Stimulated activated naive CD8-positive, alpha-beta T cell treated with anti-CD3 and anti-CD28 coated beads, Interleukin-15, Interleukin-2, amounts not matched to agents 100 ng/mL and 50 ng/mL, for 24 hours (primary cell): ENCODE measurements around the gene CCDC17.
A peak's percentile ranks its signal among the peaks of the same experiment; 100 is the strongest.
"Not testable (repeated sequence)": the region's sequence is repeated elsewhere in the genome, so short reads cannot be mapped to it uniquely, and the experiment has no call there.

Experiments
- H3K27ac Mint-ChIP-seq: one replicate; pipeline ENCODE4 v1.8.0; 2021; ENCODE audit warnings: mild to moderate bottlenecking, mixed read lengths
- H3K27me3 Mint-ChIP-seq: one replicate; pipeline ENCODE4 v1.8.0; 2021; ENCODE audit warnings: mixed read lengths
- H3K36me3 Mint-ChIP-seq: one replicate; pipeline ENCODE4 v1.8.0; 2021; ENCODE audit warnings: low read depth, mixed read lengths
- H3K4me1 Mint-ChIP-seq: one replicate; pipeline ENCODE4 v1.8.0; 2021; ENCODE audit warnings: low read depth, mixed read lengths
- H3K4me3 Mint-ChIP-seq: one replicate; pipeline ENCODE4 v1.8.0; 2021; ENCODE audit warnings: mild to moderate bottlenecking, mixed read lengths
- H3K9me3 Mint-ChIP-seq: one replicate; pipeline ENCODE4 v1.8.0; 2021; ENCODE audit warnings: mixed read lengths

The CCDC17 gene

GRCh38 chr1:45608175-45609156 is 15.4 kb downstream of the CCDC17 start:
- Mint-ChIP-seq H3K9me3 (no peaks in the 10 kb centered on the region), H3K36me3 (peaks cover 76% of the 10 kb centered on the region), H3K27ac (peak overlapping the region; percentile 57), H3K4me1 (peaks cover 18% of the 10 kb centered on the region), H3K4me3 (no peak overlapping the region), H3K27me3 (no peaks in the 10 kb centered on the region)

GRCh38 chr1:45607404-45608074 is 16.3 kb downstream of the CCDC17 start:
- no peaks in the 10 kb centered on the region for H3K9me3 Mint-ChIP-seq
- H3K27me3 Mint-ChIP-seq: no peaks in the 10 kb centered on the region
- peak overlapping the region; percentile 59 for H3K27ac Mint-ChIP-seq
- peaks cover 72% of the 10 kb centered on the region for H3K36me3 Mint-ChIP-seq
- peaks cover 18% of the 10 kb centered on the region for H3K4me1 Mint-ChIP-seq
- H3K4me3 Mint-ChIP-seq: no peak overlapping the region

GRCh38 chr1:45604239-45604638 is 19.6 kb downstream of the CCDC17 start:
- H3K4me3 Mint-ChIP-seq: no peak overlapping the region
- no peaks in the 10 kb centered on the region for H3K9me3 Mint-ChIP-seq
- H3K27me3 Mint-ChIP-seq: no peaks in the 10 kb centered on the region
- H3K36me3 Mint-ChIP-seq: peaks cover 76% of the 10 kb centered on the region
- peaks cover 26% of the 10 kb centered on the region for H3K4me1 Mint-ChIP-seq
- no peak overlapping the region for H3K27ac Mint-ChIP-seq

- H3K9me3 Mint-ChIP-seq, H3K4me3 Mint-ChIP-seq, H3K27ac Mint-ChIP-seq, H3K27me3 Mint-ChIP-seq: not testable (repeated sequence)
- peaks cover 18% of the 10 kb centered on the region for H3K4me1 Mint-ChIP-seq
- peaks cover 69% of the 10 kb centered on the region for H3K36me3 Mint-ChIP-seq
Observed at GRCh38 chr1:45596765-45597164, 27.1 kb downstream of the CCDC17 start.

- Mint-ChIP-seq H3K36me3 (peaks cover 62% of the 10 kb centered on the region), H3K4me3 (no peak overlapping the region), H3K4me1 (peaks cover 20% of the 10 kb centered on the region), H3K27me3 (no peaks in the 10 kb centered on the region), H3K27ac (no peak overlapping the region), H3K9me3 (no peaks in the 10 kb centered on the region)
Observed at GRCh38 chr1:45594412-45594811, 29.4 kb downstream of the CCDC17 start.

- no peaks in the 10 kb centered on the region for H3K9me3 Mint-ChIP-seq
- no peak overlapping the region for H3K27ac Mint-ChIP-seq
- H3K27me3 Mint-ChIP-seq: no peaks in the 10 kb centered on the region
- peaks cover 45% of the 10 kb centered on the region for H3K4me1 Mint-ChIP-seq
- H3K36me3 Mint-ChIP-seq: peaks cover 55% of the 10 kb centered on the region
- no peak overlapping the region for H3K4me3 Mint-ChIP-seq
Observed at GRCh38 chr1:45589861-45590260, 34.0 kb downstream of the CCDC17 start.

- peaks cover 40% of the 10 kb centered on the region for H3K36me3 Mint-ChIP-seq
- peaks cover 50% of the 10 kb centered on the region for H3K4me1 Mint-ChIP-seq
- no peaks in the 10 kb centered on the region for H3K27me3 Mint-ChIP-seq
Observed at GRCh38 chr1:45586769-45587168, 37.1 kb downstream of the CCDC17 start.

GRCh38 chr1:45585496-45586075 is 38.3 kb downstream of the CCDC17 start:
- H3K27me3 Mint-ChIP-seq: no peaks in the 10 kb centered on the region
- no peaks in the 10 kb centered on the region for H3K9me3 Mint-ChIP-seq
- H3K27ac Mint-ChIP-seq: peak overlapping the region; percentile 98
- H3K4me3 Mint-ChIP-seq: peak overlapping the region; percentile 96
- H3K36me3 Mint-ChIP-seq: peaks cover 31% of the 10 kb centered on the region
- peaks cover 48% of the 10 kb centered on the region for H3K4me1 Mint-ChIP-seq

More at GRCh38 chr1:45586769-45587168, 37.1 kb downstream of the CCDC17 start:
- Mint-ChIP-seq H3K27ac (peak overlapping the region; percentile 82), H3K4me3 (peak overlapping the region; percentile 96), H3K9me3 (no peaks in the 10 kb centered on the region)

GRCh38 chr1:45585110-45585426 is 38.8 kb downstream of the CCDC17 start:
- Mint-ChIP-seq H3K4me3 (peak overlapping the region; percentile 96), H3K36me3 (peaks cover 30% of the 10 kb centered on the region), H3K27me3 (no peaks in the 10 kb centered on the region), H3K9me3 (no peaks in the 10 kb centered on the region), H3K27ac (peak overlapping the region; percentile 98), H3K4me1 (peaks cover 46% of the 10 kb centered on the region)

- H3K4me1 Mint-ChIP-seq: peaks cover 43% of the 10 kb centered on the region
- H3K4me3 Mint-ChIP-seq: peak overlapping the region; percentile 96
- H3K27ac Mint-ChIP-seq: peak overlapping the region; percentile 98
- H3K9me3 Mint-ChIP-seq: no peaks in the 10 kb centered on the region
- peaks cover 30% of the 10 kb centered on the region for H3K36me3 Mint-ChIP-seq
- H3K27me3 Mint-ChIP-seq: no peaks in the 10 kb centered on the region
Observed at GRCh38 chr1:45584351-45585109, 39.3 kb downstream of the CCDC17 start.

- H3K36me3 Mint-ChIP-seq: peaks cover 23% of the 10 kb centered on the region
- peaks cover 36% of the 10 kb centered on the region for H3K4me1 Mint-ChIP-seq
- H3K27me3 Mint-ChIP-seq: no peaks in the 10 kb centered on the region
- peak within 1 kb of the TSS; percentile 96 for H3K4me3 Mint-ChIP-seq
- H3K9me3 Mint-ChIP-seq: no peaks in the 10 kb centered on the region
- peak within 1 kb of the TSS; percentile 98 for H3K27ac Mint-ChIP-seq
Observed at GRCh38 chr1:45583666-45584350, 40.0 kb downstream of the CCDC17 start, which contains the start of gene NASP. NASP (plus strand) TSS chr1:45584041; CDS start chr1:45584147, 106 bp downstream.

- Mint-ChIP-seq H3K36me3 (peaks cover 20% of the 10 kb centered on the region), H3K4me1 (peaks cover 33% of the 10 kb centered on the region), H3K9me3 (no peaks in the 10 kb centered on the region), H3K4me3 (peak overlapping the region; percentile 96), H3K27ac (peak overlapping the region; percentile 98), H3K27me3 (no peaks in the 10 kb centered on the region)
Observed at GRCh38 chr1:45583264-45583665, 40.6 kb downstream of the CCDC17 start.

- Mint-ChIP-seq H3K4me1 (no peaks in the 10 kb centered on the region), H3K27ac (no peak overlapping the region), H3K36me3 (peaks cover 24% of the 10 kb centered on the region), H3K27me3 (no peaks in the 10 kb centered on the region), H3K4me3 (no peak overlapping the region), H3K9me3 (no peaks in the 10 kb centered on the region)
Observed at GRCh38 chr1:45574105-45574626, 49.7 kb downstream of the CCDC17 start.
